IPS DF 4.7 (cell line): Measurements from ENCODE around the gene ASPG.

Source experiments
- DNase-seq: peaks from one replicate; pipeline ENCODE4 v3.0.0-alpha.2; 2013; ENCODE audit warnings: low spot score; ENCODE audit errors: extremely low read depth

Gene ASPG

GRCh38 chr14:104093366-104094055 is 8.0 kb downstream of the ASPG start:
- no peak for DNase-seq

- no peak for DNase-seq
These were observed 8.7 kb downstream of the ASPG start for GRCh38 chr14:104094056-104094708.

DNA sequence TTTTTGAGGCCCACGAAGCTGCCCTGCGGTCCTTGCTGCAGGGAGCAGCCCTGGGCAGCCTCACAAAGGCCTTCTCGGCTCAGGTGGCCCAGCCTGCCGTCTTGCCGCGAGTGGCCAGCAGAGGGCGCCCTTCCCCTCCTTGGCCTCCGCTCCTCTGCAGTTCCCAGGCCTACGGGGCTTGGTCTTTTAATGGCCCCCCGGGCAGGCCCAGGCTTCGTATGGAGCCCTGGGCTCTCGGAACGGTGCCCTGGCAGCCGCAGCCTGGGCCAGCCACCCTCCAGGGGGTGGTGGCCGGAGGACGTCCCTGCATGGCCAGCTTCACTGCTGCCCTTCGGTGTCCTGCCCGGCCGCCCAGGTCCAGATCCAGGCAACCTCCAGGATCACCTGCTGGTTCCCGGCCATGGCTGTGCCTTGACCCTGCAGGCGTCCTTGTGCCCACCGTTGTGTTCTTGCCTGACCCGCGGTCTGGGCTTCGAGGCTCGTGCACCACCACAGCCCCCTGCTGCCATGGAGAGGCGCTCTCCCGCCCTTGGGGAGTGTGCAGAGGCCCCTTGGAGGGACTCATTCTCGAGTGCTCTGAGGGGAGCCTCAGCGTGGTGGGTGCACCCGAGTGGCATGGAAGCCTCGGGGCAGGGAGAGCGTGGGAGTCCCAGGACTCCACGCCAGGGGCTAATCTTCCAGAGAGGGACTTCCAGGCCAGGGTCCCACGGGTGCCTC is 9.4 kb downstream of the ASPG start:
- no peak for DNase-seq

DNA sequence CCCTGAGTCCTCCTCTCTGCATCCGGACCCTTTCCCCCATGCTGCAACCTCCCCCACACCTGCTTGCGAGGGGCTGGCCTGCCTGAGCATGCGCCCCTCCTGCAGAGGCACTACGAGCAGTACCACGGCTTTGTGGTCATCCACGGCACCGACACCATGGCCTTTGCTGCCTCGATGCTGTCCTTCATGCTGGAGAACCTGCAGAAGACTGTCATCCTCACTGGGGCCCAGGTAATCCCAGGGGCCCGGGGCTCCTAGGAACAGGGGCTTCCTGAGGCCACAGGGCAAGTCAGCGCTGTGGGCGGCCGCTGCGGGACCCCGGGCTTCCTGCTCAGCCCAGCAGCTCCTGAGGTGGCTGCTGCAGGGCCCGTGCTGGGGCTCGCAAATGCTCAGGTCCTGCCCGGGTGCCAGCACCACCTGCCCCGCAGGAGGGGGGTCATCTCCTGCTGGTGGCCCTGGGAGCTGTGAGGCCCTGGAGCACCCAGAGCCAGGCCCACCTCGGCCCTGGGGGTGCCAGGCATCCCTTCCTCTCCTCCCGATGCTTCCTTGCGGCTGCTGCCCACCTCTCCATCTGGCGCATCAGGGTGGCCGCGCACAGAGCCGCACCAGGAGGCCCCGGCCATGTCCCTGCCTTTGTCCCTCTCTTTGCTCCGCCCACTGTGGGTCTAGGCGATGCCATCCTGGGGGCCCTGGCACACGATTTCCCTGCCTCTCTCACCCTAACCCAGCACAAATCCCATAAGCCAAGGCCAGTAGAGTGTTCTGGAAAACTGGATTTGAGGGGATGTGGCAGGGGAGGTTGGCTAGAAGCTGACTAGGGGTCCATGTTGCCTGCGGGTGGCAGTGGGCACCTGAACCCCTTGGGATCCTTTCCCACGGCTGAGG is 10.2 kb downstream of the ASPG start:
- DNase-seq, result no peak

DNA sequence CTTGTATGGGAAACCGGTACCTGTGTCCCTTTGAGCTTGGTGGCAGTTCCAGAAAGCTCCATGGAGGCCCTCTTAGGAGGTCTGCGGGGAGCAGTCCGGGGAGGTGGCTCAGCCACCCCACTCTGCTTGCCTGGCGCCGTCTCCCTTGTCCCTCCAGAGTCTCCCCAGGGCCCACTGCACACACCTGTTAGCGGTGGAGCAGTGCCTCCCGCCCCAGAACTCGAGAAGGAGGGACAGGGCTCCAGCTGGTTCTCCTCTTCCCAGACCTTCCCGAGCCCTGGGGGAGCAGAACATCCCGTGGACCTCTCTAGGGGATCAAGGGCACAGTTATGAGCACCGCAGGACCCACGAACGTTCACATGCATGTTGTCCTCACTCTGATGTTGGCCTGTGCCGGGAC is 10.8 kb downstream of the ASPG start:
- DNase-seq, result no peak

- no peak for DNase-seq
These were observed 11.5 kb downstream of the ASPG start for GRCh38 chr14:104096751-104097700.

GRCh38 chr14:104098272-104099095 is 13.0 kb downstream of the ASPG start:
- DNase-seq, result no peak

GRCh38 chr14:104099096-104100041 is 13.9 kb downstream of the ASPG start:
- no peak for DNase-seq

DNA sequence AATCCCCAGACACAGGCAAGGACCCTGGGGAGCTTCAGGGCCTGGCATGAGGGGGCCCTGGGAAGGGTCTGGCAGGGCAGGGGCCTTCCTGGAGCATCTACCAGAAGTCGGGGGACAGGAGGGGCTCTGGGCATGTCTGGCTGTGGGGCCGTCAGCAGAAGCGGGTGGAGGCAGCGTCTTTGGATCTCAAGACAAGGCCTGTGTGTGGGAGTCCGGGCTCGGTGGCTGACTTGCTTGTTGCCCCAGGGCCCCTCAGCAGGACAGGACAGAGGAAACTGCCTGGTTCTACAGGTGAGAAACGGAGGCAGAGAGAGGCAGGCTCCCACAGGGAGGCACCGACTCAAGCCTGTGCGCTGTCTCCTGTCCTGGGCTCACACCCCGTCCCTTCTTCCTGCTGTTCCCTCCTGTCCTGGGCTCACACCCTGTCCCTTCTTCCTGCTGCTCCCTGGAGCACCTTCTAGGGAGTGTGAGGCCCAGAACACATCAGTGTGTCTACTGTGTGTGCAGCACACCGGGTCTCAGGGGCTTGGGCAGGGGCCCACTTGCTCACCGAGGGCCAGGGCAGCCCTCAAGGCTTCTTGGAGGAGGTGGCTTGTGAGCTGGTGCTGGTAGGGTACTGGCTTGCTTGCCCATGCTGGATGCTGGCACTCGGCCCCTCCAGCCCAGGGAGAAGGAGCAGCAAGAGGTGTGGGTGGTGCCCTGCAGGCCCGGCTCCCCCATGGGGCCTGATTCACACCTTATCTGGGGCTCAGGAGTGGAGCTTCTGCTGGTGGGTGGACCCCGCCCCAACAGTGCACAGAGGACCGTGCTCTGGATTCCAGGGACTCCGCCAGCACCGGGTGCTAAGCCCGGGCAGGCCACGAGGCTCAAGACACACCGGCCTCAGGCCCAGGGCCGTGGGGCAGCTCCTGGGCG is 14.9 kb downstream of the ASPG start:
- no peak for DNase-seq

DNA sequence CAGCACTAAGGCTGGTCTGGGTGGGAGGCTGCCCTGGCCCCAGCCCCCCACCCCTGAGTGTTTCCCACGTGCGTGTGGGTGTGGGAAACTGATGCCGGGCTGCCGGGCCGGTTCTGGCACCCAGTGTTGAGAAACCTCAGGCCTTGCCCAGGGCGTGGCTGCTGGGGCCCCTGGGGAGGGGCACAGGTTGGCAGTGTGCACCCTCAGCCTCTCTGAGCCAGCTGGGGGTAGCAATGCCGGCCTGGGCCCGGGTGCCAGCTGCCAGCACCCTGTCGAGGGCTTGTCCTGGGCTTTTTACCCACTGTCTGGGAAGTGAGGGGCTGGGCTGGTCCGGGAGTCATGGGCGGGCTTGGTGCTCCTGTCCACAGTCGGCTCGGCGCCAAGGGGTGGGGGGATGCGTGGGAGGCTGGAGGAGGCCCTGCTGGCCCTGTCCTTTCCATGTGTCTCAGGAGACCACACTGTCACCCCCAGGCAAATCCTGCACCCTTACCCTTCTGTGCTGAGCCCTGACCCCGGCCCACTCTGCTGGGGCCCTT is 15.7 kb downstream of the ASPG start:
- DNase-seq, result no peak

- no peak for DNase-seq
These were observed 16.3 kb downstream of the ASPG start for GRCh38 chr14:104101651-104102281.

DNA sequence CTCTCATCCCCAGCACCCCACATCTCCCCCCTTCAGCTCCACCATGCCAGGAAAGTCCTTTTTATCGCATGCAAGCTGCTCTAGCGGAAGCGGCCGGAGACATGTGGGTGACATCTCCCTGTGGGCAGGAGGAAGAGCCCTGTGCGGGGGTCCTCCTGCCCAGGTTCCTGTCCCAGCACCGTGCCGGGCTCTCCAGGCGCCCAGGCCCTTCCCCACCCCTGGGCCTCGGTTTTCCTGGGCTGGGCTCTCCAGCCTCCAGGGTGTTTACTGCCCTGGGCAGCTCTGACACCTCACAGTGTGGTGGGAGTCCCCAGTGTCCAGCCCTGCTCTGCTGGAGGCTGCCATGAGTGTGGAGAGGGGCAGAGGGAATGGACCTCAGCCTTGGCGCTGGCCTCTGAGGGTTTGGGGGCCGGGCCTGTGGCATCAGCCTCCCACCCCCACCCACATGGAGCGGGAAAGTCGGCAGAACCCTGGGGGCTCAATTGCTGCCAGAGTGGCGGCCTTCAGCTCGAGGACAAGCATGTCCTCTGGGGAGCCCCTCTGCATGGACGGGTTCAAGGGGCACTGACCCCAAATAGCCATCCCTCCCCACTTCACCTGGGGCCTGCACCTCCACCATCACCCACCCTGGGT is 16.9 kb downstream of the ASPG start:
- DNase-seq, result no peak

DNA sequence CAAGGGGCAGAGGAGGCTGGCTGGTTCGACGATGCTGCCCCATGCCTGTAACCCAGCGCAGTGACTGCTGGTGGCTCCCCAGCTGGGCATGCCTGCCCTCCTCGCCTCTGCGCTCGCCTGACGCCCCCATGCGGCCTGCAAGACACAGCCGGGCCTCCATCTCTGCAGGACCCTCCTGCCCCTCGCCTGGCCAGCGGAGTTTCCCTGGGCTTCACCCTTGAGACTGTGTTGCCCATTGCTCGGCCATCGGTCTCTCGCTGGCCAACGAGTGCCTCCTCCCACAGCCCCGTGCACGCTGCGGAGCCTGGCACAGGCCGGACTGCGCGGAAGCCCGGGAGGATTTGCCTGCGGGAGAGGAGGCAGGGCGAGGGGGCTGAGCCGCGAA is 17.6 kb downstream of the ASPG start:
- no peak for DNase-seq

GRCh38 chr14:104103446-104104075 is 18.1 kb downstream of the ASPG start:
- DNase-seq, result no peak

GRCh38 chr14:104104076-104104901 is 18.8 kb downstream of the ASPG start:
- no peak for DNase-seq
